HS-27A (cell line): ENCODE measurements around the gene PARD6B.
"Not testable (repeated sequence)": the region's sequence is repeated elsewhere in the genome, so short reads cannot be mapped to it uniquely, and the experiment has no call there.

Experiments
- DNase-seq: peaks from one replicate; pipeline ENCODE4 v3.0.0-alpha.2; 2012; ENCODE audit warnings: low read depth, missing footprints

The PARD6B gene

DNA sequence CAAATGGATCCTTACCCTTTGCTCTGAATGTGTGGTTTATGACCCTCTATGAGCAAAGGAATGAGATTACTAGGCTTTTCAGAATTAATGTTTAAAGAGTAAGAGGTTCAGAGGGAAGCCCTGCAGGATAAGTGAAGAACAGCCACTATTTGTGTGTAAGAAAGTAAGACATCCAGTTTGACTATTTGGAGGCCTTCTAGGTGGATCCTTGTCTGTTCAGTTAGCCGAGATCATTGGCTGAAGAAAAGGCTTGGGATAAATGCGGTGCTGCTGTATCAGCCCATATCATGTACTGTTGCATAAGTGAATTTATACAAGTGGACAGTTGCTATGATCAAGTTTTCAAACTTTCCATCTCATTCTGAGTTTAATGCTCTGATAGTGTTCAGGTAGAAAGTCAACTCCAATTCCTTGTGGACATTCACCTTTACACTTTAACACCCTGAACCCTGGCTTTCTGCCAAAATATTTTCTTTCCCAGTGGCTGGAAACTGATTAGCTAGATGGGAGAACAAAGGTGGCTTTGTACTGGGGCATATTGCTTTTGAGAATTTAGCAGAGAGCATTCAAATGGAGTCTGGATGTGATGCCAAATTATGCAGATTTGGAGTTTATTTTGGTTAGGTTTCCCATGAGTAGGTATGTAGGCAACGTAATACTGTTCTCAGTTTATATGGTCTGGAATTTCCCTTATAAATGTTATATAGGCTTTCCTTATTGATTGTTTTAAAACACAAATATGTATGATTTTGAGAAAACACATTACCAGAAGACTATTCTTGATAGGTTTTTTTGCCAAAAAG is 15.0 kb downstream of the PARD6B start:
- no peak for DNase-seq

GRCh38 chr20:50747275-50747674 is 15.9 kb downstream of the PARD6B start:
- DNase-seq = no peak

GRCh38 chr20:50750145-50750671 is 18.8 kb downstream of the PARD6B start:
- DNase-seq = no peak

- DNase-seq = no peak
Observed at GRCh38 chr20:50753152-50753551, 21.8 kb downstream of the PARD6B start.

- no peak for DNase-seq
Observed at GRCh38 chr20:50754420-50754819, 23.0 kb downstream of the PARD6B start.

DNA sequence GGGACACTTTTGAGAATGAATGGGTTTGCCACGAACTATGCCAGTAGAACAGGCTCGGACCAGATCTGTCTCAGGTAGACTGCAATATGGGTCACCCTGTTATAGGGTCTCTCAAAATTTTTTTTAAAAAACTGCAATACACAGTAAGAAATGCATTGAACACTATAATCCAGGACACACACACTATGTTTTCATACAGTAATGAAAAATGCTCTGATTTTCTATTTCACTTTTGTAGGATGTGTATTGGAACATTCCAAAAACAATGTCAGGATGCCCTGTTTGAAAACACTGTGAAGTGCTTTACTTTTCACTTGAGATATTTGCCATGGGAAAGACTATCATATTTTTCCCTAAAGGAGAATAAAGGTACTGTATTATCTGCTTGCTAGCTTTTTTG is 25.1 kb downstream of the PARD6B start:
- DNase-seq = no peak

DNA sequence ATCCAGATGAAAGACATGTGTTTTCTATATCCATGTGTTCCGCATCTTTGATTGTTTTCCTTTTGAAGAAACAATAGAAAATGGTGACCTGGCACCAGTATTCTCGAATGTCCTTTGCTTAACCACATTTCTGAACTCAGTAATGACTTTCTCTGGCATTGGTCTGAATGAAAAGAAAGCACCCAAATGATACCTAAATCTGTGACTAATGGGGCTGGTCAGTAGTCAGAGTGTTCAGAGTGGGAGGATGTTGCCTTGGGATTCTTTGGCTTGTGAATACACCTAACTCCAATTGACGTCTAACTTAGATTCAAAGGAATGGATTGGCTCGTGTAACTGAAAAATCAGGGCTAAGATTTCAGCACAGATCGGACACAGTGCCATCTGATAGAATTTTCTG is 27.1 kb downstream of the PARD6B start:
- DNase-seq = no peak

GRCh38 chr20:50758992-50759391 is 27.6 kb downstream of the PARD6B start:
- no peak for DNase-seq

GRCh38 chr20:50759678-50760077 is 28.3 kb downstream of the PARD6B start:
- no peak for DNase-seq

DNA sequence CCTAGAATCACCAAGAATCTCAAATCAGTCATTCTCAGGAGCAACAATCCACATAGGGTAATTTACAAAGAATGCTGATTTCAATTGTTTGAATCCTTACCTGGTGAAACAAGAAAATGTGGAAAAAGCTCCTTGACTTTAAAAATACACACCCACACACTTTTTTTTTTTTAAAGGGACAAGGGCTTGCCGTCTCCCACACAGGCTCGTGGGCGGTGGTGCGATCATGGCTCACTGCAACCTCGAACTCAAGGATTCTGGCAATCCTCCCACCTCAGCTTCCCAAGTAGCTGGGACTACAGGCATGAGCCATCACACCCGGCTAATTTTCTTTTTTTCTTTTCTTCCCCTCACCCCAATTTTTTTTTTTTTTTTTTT is 30.7 kb downstream of the PARD6B start:
- no peak for DNase-seq

GRCh38 chr20:50762435-50763220 is 31.2 kb downstream of the PARD6B start:
- no peak for DNase-seq

- not testable (repeated sequence) for DNase-seq
Observed at GRCh38 chr20:50763550-50764458, 32.4 kb downstream of the PARD6B start.

- DNase-seq = not testable (repeated sequence)
Observed at GRCh38 chr20:50765251-50765650, 33.9 kb downstream of the PARD6B start.

DNA sequence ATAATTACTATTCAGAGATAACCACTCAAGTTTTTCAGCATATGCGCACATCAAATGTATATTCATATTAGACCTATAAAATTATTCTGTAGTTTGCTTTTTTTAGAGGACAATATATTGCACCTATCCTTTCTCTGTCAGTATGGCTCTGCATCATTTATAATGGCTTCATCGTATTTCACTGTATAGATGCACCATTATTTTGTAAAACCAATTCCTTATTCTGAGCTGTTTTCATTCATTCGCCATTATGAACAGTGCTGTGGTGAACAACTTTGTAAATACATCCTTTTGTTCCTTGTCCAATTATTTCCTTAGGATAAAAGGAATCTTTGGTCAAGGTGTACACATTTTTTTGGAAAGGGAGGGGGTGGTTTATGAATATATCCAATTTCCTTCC is 34.3 kb downstream of the PARD6B start:
- DNase-seq = no peak

GRCh38 chr20:50766955-50767809 is 35.8 kb downstream of the PARD6B start:
- DNase-seq = not testable (repeated sequence)

DNA sequence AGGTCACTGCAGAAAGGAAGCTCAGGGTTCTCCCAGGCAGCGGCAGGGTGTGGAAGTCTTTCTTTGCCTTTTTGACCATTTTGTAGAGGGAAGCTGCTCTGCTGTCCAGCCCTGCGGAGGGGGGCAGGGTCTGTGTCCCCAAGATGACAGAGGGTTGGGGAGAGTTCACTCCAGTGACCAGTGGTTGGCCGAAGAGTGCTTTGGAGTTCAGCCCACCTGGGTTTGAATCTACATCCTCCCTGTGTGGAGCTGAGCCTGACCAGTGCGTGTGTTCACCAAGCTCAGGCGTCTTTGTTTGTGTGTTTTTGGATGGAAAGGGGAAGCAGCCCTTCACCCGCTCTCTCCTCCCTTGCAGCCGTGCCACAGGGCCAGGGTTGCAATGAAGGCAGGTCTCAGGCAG is 37.6 kb downstream of the PARD6B start:
- DNase-seq = not testable (repeated sequence)

DNA sequence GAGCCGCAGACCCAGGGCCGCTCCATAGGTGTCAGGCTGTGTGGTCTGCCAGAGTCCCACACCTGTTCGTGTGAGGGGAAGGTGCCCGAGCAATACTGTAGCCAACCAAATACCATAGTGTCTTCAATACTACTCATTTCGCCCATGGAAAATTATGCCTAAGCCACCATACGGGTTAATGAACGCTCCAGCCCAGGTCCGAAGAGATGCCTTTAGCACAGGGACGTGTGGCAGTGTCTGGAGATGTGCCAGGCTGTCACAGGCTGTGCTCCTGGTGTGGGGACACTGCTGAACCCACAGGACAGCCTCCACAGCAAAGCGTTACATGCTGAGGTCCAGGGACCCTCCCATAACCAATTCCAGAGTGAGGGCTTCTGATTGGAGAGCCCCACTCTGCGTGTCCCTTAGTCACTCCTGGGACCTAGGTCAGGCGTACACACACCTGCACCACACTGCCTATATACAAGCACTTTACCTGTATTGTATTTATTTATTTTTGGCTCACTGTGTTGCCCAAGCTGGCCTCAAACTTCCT is 38.2 kb downstream of the PARD6B start:
- not testable (repeated sequence) for DNase-seq

GRCh38 chr20:50771419-50772080 is 40.2 kb downstream of the PARD6B start:
- DNase-seq = not testable (repeated sequence)

DNA sequence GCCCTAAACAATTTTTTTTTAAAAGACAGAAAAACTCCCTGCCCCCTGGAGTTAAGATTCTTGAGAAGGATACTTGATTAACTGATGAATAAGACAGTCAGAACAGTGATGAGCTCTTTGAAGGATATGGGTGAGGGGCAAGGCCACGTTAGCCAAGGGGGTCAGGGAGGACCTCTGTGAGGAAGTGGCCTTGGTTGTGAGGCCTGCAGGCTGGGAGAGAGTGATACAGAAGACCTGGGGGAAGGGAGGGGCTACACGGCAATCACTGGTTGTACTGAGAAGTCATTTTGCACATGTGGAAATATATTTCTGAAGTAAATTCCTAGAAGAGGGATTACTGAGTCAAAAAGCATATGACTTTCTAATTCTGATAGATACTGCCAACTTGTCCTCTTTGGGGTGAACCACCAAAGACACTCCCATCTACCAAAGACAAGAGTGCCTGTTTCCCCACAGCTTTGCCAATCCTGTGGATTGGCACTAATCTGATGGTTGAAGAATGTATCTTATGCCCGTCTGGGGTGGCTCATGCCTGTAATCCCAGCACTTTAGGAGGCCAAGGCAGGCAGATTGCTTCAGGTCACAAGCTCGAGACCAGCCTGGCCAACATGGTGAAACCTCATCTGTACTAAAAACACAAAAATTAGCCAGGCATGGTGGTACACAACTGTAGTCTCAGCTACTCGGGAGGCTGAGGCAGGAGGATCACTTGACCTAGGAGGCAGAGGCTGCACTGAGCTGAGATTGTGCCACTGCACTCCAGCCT is 41.2 kb downstream of the PARD6B start:
- no peak for DNase-seq
